ENCODE measurements around the gene ARHGEF16.

The ARHGEF16 gene

GRCh38 chr1:3520419-3521378 is 66.2 kb downstream of the ARHGEF16 start:
- Histone ChIP-seq H3K36me3 (ENCODE audit: insufficient read depth) (no peaks in the 10 kb centered on the region), H3K9ac (no peak overlapping the region), H3K4me2 (no peak overlapping the region), H3K27me3 (ENCODE audit: insufficient read depth, low read depth) (peaks cover 77% of the 10 kb centered on the region), H3K4me1 (ENCODE audit: low read depth, poor library complexity, severe bottlenecking) (no peaks in the 10 kb centered on the region), H3K27ac (no peak overlapping the region), H3K79me2 (ENCODE audit: insufficient read depth, low read depth) (no peaks in the 10 kb centered on the region), H2AFZ (ENCODE audit: low read depth) (no peak overlapping the region), H3K4me3 (IDR thresholded peaks at IDR 0.05; ENCODE audit: insufficient read depth, low read depth, low read length) (no peak overlapping the region), H4K20me1 (ENCODE audit: insufficient read depth) (no peaks in the 10 kb centered on the region)
- no peak for TF ChIP-seq CTCF (conservative IDR thresholded peaks at IDR 0.05; ENCODE audit: low read depth, low read length)

GRCh38 chr1:3521426-3521825 is 67.0 kb downstream of the ARHGEF16 start:
- H3K27ac ChIP-seq = no peak overlapping the region
- peaks cover 75% of the 10 kb centered on the region for H3K27me3 ChIP-seq (ENCODE audit: insufficient read depth, low read depth)
- no peak overlapping the region for H3K4me2 ChIP-seq
- no peaks in the 10 kb centered on the region for H4K20me1 ChIP-seq (ENCODE audit: insufficient read depth)
- no peaks in the 10 kb centered on the region for H3K36me3 ChIP-seq (ENCODE audit: insufficient read depth)
- TF ChIP-seq CTCF (conservative IDR thresholded peaks at IDR 0.05; ENCODE audit: low read depth, low read length) = no peak
- H3K4me3 ChIP-seq (IDR thresholded peaks at IDR 0.05; ENCODE audit: insufficient read depth, low read depth, low read length) = no peak overlapping the region
- no peak overlapping the region for H3K9ac ChIP-seq
- H3K4me1 ChIP-seq (ENCODE audit: low read depth, poor library complexity, severe bottlenecking) = no peaks in the 10 kb centered on the region
- H2AFZ ChIP-seq (ENCODE audit: low read depth) = no peak overlapping the region
- H3K79me2 ChIP-seq (ENCODE audit: insufficient read depth, low read depth) = no peaks in the 10 kb centered on the region

GRCh38 chr1:3522112-3522511 is 67.6 kb downstream of the ARHGEF16 start:
- TF ChIP-seq CTCF (conservative IDR thresholded peaks at IDR 0.05; ENCODE audit: low read depth, low read length) = no peak
- H4K20me1 ChIP-seq (ENCODE audit: insufficient read depth) = no peaks in the 10 kb centered on the region
- H3K4me1 ChIP-seq (ENCODE audit: low read depth, poor library complexity, severe bottlenecking) = no peaks in the 10 kb centered on the region
- no peak overlapping the region for H3K4me2 ChIP-seq
- no peaks in the 10 kb centered on the region for H3K79me2 ChIP-seq (ENCODE audit: insufficient read depth, low read depth)
- H3K36me3 ChIP-seq (ENCODE audit: insufficient read depth) = no peaks in the 10 kb centered on the region
- no peak overlapping the region for H3K27ac ChIP-seq
- no peak overlapping the region for H3K4me3 ChIP-seq (IDR thresholded peaks at IDR 0.05; ENCODE audit: insufficient read depth, low read depth, low read length)
- H2AFZ ChIP-seq (ENCODE audit: low read depth) = no peak overlapping the region
- H3K9ac ChIP-seq = no peak overlapping the region
- peaks cover 78% of the 10 kb centered on the region for H3K27me3 ChIP-seq (ENCODE audit: insufficient read depth, low read depth)

- Histone ChIP-seq H2AFZ (ENCODE audit: low read depth) (no peak overlapping the region), H3K79me2 (ENCODE audit: insufficient read depth, low read depth) (no peaks in the 10 kb centered on the region), H3K4me1 (ENCODE audit: low read depth, poor library complexity, severe bottlenecking) (no peaks in the 10 kb centered on the region), H3K4me3 (IDR thresholded peaks at IDR 0.05; ENCODE audit: insufficient read depth, low read depth, low read length) (no peak overlapping the region), H3K36me3 (ENCODE audit: insufficient read depth) (no peaks in the 10 kb centered on the region), H3K27ac (no peak overlapping the region), H3K9ac (no peak overlapping the region), H3K27me3 (ENCODE audit: insufficient read depth, low read depth) (peaks cover 79% of the 10 kb centered on the region), H3K4me2 (no peak overlapping the region), H4K20me1 (ENCODE audit: insufficient read depth) (no peaks in the 10 kb centered on the region)
- TF ChIP-seq CTCF (conservative IDR thresholded peaks at IDR 0.05; ENCODE audit: low read depth, low read length) = no peak
Observed at GRCh38 chr1:3522564-3523265, 68.2 kb downstream of the ARHGEF16 start.
